ENCODE measurements around the gene SETX. TPM values are rescaled to one million over a fixed set of nuclear protein-coding genes. Genes with fewer than 3 reads are reported as not detected.

Gene SETX
- total and polyA plus RNA-seq, 7 donors = 8.8 to 58.2 (median 45.5) TPM

- Histone ChIP-seq H3K4me3 (peak overlapping the region; percentile 53 to 74 (median 60)), H3K27me3 (peaks cover 0 to 8% (median 0%) of the 10 kb centered on the region in 3 donors), H3K4me1 (peaks cover 0 to 33% (median 22%) of the 10 kb centered on the region in 4 donors), H3K36me3 (no peaks in the 10 kb centered on the region), H3K9me3 (no peaks in the 10 kb centered on the region), H3K27ac (peak overlapping the region; percentile 47 to 70 (median 62))
- no peak for DNase-seq
- TF ChIP-seq POLR2AphosphoS5 (IDR thresholded peaks at IDR 0.05) = peak in 2 of 4 donors; percentile 33 to 46
- TF ChIP-seq POLR2A (IDR thresholded peaks at IDR 0.05) = no peak
- intact Hi-C loops (cut with DNase I) = loop anchor here (10.0 kb wide), 1 partner anchor 637 kb away; no protein-coding TSS in a partner anchor
- 1% methylated on average over 81 of the region's 81 CpGs for WGBS, 2 donors
These were observed 112.8 kb downstream of the SETX start for GRCh38 chr9:132241840-132242620.

DNA sequence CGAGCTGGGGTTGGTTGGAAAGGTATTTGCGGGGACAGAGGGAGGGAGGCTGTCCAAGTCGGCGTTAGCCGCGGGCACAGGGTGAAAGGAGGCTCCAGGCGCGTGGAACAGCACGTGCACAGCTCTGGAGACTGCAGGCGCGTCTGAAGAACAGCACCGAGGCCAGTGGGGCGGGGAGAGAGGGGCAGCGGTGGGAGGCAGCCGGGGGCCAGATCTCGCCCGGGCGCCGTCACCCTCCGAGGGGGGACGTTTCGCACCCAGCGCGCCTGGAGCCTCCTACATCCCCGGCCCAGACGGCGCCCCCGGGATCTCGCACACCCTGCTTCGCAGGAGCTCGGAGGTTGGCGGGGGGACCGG, 113.3 kb downstream of the SETX start:
- intact Hi-C loops (cut with DNase I) = loop anchor here (10.0 kb wide), 1 partner anchor 637 kb away; no protein-coding TSS in a partner anchor
- Histone ChIP-seq H3K27ac (peak overlapping the region; percentile 47 to 70 (median 62)), H3K4me3 (peak overlapping the region; percentile 53 to 74 (median 60)), H3K4me1 (peaks cover 0 to 33% (median 22%) of the 10 kb centered on the region in 4 donors), H3K9me3 (no peaks in the 10 kb centered on the region), H3K36me3 (no peaks in the 10 kb centered on the region), H3K27me3 (peaks cover 0 to 8% (median 0%) of the 10 kb centered on the region in 3 donors)
- 0 to 1% methylated on average over 33 of the region's 33 CpGs for WGBS, 2 donors
- DNase-seq = no peak
- TF ChIP-seq POLR2A (IDR thresholded peaks at IDR 0.05) (no peak), POLR2AphosphoS5 (IDR thresholded peaks at IDR 0.05) (peak in 2 of 4 donors; percentile 33 to 65), EP300 (IDR thresholded peaks at IDR 0.05) (no peak)

GRCh38 chr9:132240841-132241482, 113.8 kb downstream of the SETX start:
- intact Hi-C loops (cut with DNase I) = loop anchor here (10.0 kb wide), 1 partner anchor 636 kb away; no protein-coding TSS in a partner anchor
- peak overlapping the region; percentile 47 to 70 (median 62) for H3K27ac ChIP-seq

GRCh38 chr9:132239999-132240840, 114.6 kb downstream of the SETX start:
- DNase-seq = no peak
- TF ChIP-seq POLR2AphosphoS5 (IDR thresholded peaks at IDR 0.05) (no peak), CTCF (IDR thresholded peaks at IDR 0.05) (no peak), EP300 (IDR thresholded peaks at IDR 0.05) (no peak), POLR2A (IDR thresholded peaks at IDR 0.05) (no peak)
- H3K9me3 ChIP-seq = no peaks in the 10 kb centered on the region
- H3K4me3 ChIP-seq = peak overlapping the region; percentile 4 to 74 (median 60)
- intact Hi-C loops (cut with DNase I) = loop anchor here (10.0 kb wide), 1 partner anchor 635 kb away; no protein-coding TSS in a partner anchor
- H3K4me1 ChIP-seq = peaks cover 0 to 28% (median 16%) of the 10 kb centered on the region in 4 donors
- WGBS, 2 donors = 27 to 50% methylated on average over 21 of the region's 21 CpGs
- H3K27ac ChIP-seq = peak overlapping the region; percentile 21 to 70 (median 52)
- H3K27me3 ChIP-seq = peaks cover 0 to 9% (median 7%) of the 10 kb centered on the region in 3 donors
- no peaks in the 10 kb centered on the region for H3K36me3 ChIP-seq

More at GRCh38 chr9:132240841-132241482, 113.8 kb downstream of the SETX start:
- 3 to 4% methylated on average over 63 of the region's 63 CpGs for WGBS, 2 donors
- peak overlapping the region; percentile 53 to 74 (median 60) for H3K4me3 ChIP-seq
- DNase-seq = peak; percentile 99
- H3K9me3 ChIP-seq = no peaks in the 10 kb centered on the region
- TF ChIP-seq POLR2AphosphoS5 (IDR thresholded peaks at IDR 0.05) = peak in 2 of 4 donors; percentile 36 to 68
- no peak for TF ChIP-seq POLR2A (IDR thresholded peaks at IDR 0.05)
- no peak for TF ChIP-seq EP300 (IDR thresholded peaks at IDR 0.05)
- TF ChIP-seq CTCF (IDR thresholded peaks at IDR 0.05) = no peak
- peaks cover 0 to 30% (median 19%) of the 10 kb centered on the region in 4 donors for H3K4me1 ChIP-seq
- H3K27me3 ChIP-seq = peaks cover 0 to 11% (median 3%) of the 10 kb centered on the region in 3 donors
- no peaks in the 10 kb centered on the region for H3K36me3 ChIP-seq

DNA sequence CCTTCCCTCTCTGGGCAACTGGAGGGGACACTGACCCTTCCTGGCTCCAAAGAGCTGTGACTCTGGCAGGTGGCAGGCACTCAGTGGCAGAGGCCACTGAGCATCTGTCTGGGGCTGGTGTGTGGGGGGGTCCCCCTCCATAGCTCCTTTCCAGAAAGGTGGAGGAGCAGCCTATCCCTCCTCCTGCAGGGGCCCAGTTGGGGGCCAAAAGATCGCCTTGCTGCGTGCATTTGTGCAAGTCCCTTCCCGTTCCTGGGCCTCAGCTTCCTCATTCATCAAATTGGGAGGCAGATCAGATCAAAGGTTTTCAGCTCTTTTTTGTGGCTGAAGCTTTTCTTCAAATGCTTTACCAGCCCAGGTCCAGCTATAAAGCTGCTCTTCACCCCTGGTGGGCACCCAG, 115.3 kb downstream of the SETX start:
- WGBS, 2 donors = 17 to 20% methylated on average over 3 of the region's 3 CpGs
- H3K4me3 ChIP-seq = no peak overlapping the region
- peaks cover 0 to 22% (median 16%) of the 10 kb centered on the region in 4 donors for H3K4me1 ChIP-seq
- no peak overlapping the region for H3K27ac ChIP-seq
- intact Hi-C loops (cut with DNase I) = no loop called here
- DNase-seq = no peak
- peaks cover 0 to 9% (median 7%) of the 10 kb centered on the region in 3 donors for H3K27me3 ChIP-seq
- TF ChIP-seq POLR2AphosphoS5 (IDR thresholded peaks at IDR 0.05) = no peak
- TF ChIP-seq EP300 (IDR thresholded peaks at IDR 0.05) = no peak
- TF ChIP-seq CTCF (IDR thresholded peaks at IDR 0.05) = no peak
- TF ChIP-seq POLR2A (IDR thresholded peaks at IDR 0.05) = no peak
- no peaks in the 10 kb centered on the region for H3K36me3 ChIP-seq
- H3K9me3 ChIP-seq = no peaks in the 10 kb centered on the region

Measured in sigmoid colon (tissue), 7 donors.